Measurements from ENCODE around the gene SLC4A1AP.
A peak's percentile ranks its signal among the peaks of the same experiment; 100 is the strongest.

DNA sequence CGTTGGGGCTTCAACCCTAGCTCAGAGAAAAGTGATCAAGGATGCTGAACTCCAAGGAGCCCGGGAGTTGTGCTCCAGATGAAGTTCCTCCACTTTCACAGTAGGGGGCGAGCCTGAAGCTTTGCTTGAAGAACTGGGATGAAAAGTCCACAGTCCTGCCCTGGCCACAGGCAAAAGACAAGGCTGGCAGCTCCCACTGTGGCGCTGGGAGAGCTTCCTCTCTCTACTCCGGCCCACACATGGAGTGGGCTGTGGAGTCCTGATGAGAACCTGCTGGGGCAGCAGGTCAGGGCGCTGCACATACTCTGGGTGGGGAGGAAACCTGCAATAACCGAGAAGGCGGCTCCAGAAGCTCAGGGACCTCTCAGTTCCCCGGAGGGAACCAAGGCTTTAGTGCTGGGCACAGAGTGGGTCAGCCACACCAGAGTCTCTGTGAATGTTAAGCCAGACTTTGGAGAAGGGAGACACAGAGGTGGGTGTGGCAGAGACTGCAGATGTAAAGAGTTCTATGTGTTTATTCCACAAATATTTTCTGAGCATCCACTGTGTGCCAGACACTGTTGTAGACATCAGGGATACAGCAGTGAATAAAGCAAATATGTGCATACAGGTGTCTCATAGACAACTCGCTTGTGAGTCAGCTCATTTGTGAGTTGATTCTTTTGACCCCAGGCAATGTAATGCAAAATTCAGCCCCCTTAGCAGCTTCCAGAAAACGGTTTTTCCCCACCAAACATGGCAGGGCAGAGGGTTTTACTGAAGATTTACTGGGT, 59.9 kb downstream of the SLC4A1AP start:
- TF ChIP-seq SP1 (IDR thresholded peaks at IDR 0.05) (peak; percentile 49), TAF1 (conservative IDR thresholded peaks at IDR 0.05) (no peak), FOXA1 (IDR thresholded peaks at IDR 0.05) (no peak), JUND (IDR thresholded peaks at IDR 0.05) (no peak), HNF4G (IDR thresholded peaks at IDR 0.05) (peak; percentile 43), ZBTB33 (IDR thresholded peaks at IDR 0.05) (no peak), RAD21 (IDR thresholded peaks at IDR 0.05) (peak; percentile 94 to 95), YY1 (IDR thresholded peaks at IDR 0.05) (no peak), EGR1 (IDR thresholded peaks at IDR 0.05; ENCODE audit: low read depth in 2 of 2) (no peak), GABPA (IDR thresholded peaks at IDR 0.05 in 1 of 2, conservative IDR thresholded peaks at IDR 0.05 in 1 of 2) (no peak), FOXA2 (IDR thresholded peaks at IDR 0.05) (no peak)
- TF ChIP-seq, protein P1, sequence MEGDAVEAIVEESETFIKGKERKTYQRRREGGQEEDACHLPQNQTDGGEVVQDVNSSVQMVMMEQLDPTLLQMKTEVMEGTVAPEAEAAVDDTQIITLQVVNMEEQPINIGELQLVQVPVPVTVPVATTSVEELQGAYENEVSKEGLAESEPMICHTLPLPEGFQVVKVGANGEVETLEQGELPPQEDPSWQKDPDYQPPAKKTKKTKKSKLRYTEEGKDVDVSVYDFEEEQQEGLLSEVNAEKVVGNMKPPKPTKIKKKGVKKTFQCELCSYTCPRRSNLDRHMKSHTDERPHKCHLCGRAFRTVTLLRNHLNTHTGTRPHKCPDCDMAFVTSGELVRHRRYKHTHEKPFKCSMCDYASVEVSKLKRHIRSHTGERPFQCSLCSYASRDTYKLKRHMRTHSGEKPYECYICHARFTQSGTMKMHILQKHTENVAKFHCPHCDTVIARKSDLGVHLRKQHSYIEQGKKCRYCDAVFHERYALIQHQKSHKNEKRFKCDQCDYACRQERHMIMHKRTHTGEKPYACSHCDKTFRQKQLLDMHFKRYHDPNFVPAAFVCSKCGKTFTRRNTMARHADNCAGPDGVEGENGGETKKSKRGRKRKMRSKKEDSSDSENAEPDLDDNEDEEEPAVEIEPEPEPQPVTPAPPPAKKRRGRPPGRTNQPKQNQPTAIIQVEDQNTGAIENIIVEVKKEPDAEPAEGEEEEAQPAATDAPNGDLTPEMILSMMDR (IDR thresholded peaks at IDR 0.05; ENCODE audit: low read depth, low read length, missing input control): peak; percentile 88
- TF ChIP-seq, protein P2, sequence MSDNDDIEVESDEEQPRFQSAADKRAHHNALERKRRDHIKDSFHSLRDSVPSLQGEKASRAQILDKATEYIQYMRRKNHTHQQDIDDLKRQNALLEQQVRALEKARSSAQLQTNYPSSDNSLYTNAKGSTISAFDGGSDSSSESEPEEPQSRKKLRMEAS (IDR thresholded peaks at IDR 0.05): no peak
- TF ChIP-seq, protein P3, sequence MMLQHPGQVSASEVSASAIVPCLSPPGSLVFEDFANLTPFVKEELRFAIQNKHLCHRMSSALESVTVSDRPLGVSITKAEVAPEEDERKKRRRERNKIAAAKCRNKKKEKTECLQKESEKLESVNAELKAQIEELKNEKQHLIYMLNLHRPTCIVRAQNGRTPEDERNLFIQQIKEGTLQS (IDR thresholded peaks at IDR 0.05): no peak
